ENCODE results near the gene TRANK1. TPM values are rescaled to one million over a fixed set of nuclear protein-coding genes. Genes with fewer than 3 reads are reported as not detected.
"Not testable (repeated sequence)": the region's sequence is repeated elsewhere in the genome, so short reads cannot be mapped to it uniquely, and the experiment has no call there.

TRANK1 gene
- total RNA-seq, 1 experiment from 2014 or later, result 0.58 TPM

GRCh38 chr3:36905545-36905944 is 39.3 kb downstream of the TRANK1 start:
- Histone ChIP-seq H2AFZ (ENCODE audit: low read length) (no peak overlapping the region), H3K27me3 (ENCODE audit: low read length) (no peaks in the 10 kb centered on the region), H3K36me3 (ENCODE audit: low read depth, low read length) (no peaks in the 10 kb centered on the region), H3K9me2 (replicated peaks; ENCODE audit: low read length) (no peaks in the 10 kb centered on the region), H3K4me2 (ENCODE audit: low read length) (no peak overlapping the region), H3K27ac (ENCODE audit: low read length) (no peak overlapping the region), H3K9ac (ENCODE audit: low read length) (no peak overlapping the region), H3K4me3 (ENCODE audit: low read length) (no peak overlapping the region), H3F3A (ENCODE audit: low read length, unreplicated experiment) (no peaks in the 10 kb centered on the region), H4K20me1 (ENCODE audit: low read length) (no peaks in the 10 kb centered on the region), H3K4me1 (ENCODE audit: insufficient read depth, low read length) (peaks cover 20% of the 10 kb centered on the region), H3K79me2 (ENCODE audit: low read length) (no peaks in the 10 kb centered on the region), H3K9me3 (ENCODE audit: low read length) (no peaks in the 10 kb centered on the region)
- ATAC-seq (no peak), DNase-seq (no peak)
- ChIA-PET POLR2A (ENCODE audit: unreplicated experiment) (interaction anchor here (0.5 kb wide), 1 partner anchor 471 kb away, joined by 3 read pairs; no protein-coding TSS in a partner anchor), CTCF (interaction anchor here (5.5 kb wide), 1 partner anchor 53 kb away, joined by 84 read pairs; no protein-coding TSS in a partner anchor)
- no TSS peak for BruUV-seq (replicated peaks)
- intact Hi-C loops (cut with micrococcal nuclease), result no loop called here
- no peak for TF ChIP-seq CTCF (conservative IDR thresholded peaks at IDR 0.05; ENCODE audit: low read depth, low read length)
- TF ChIP-seq EZH2 (IDR thresholded peaks at IDR 0.05; ENCODE audit: low read length, unreplicated experiment), result no peak
- no peak for TF ChIP-seq EZH2phosphoT487 (IDR thresholded peaks at IDR 0.05; ENCODE audit: borderline replicate concordance, low read length)

DNA sequence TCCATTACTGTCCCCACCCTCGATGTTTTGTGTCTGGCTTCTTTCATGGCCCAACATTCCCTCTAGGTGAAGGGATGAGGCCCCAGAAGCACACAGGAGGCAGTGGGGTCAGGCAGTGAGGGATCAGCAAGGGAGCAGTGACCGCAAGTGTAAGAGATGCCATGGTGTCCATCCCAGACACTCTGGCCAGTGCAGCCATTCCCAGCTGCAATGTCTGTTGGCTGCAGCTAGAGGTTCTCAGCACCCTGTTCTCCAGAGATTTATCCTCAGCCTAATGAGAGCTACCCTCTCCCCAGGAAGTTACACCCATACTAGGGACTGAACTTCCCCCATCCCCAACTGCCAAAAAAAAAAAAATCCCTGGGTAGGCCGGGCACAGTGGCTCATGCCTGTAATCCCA is 40.2 kb downstream of the TRANK1 start:
- H3K79me2 ChIP-seq (ENCODE audit: low read length), result no peaks in the 10 kb centered on the region
- intact Hi-C loops (cut with micrococcal nuclease), result loop anchor here (1.0 kb wide), 1 partner anchor 54 kb away; no protein-coding TSS in a partner anchor
- ATAC-seq (peak; percentile 51), DNase-seq (peak; percentile 46)
- H3K4me2 ChIP-seq (ENCODE audit: low read length), result no peak overlapping the region
- CTCF ChIA-PET, result interaction anchor here (0.7 to 5.5 kb wide), 4 partner anchors 36 to 96 kb away, joined by 4 to 84 read pairs (median 5); partner anchors contain the start of genes EPM2AIP1 and MLH1
- no peaks in the 10 kb centered on the region for H3K27me3 ChIP-seq (ENCODE audit: low read length)
- no peaks in the 10 kb centered on the region for H3K9me2 ChIP-seq (replicated peaks; ENCODE audit: low read length)
- H3K4me1 ChIP-seq (ENCODE audit: insufficient read depth, low read length), result peaks cover 15% of the 10 kb centered on the region
- POLR2A ChIA-PET (ENCODE audit: unreplicated experiment), result no interaction called here
- H3K27ac ChIP-seq (ENCODE audit: low read length), result no peak overlapping the region
- H3K9ac ChIP-seq (ENCODE audit: low read length), result no peak overlapping the region
- H2AFZ ChIP-seq (ENCODE audit: low read length), result no peak overlapping the region
- H3K9me3 ChIP-seq (ENCODE audit: low read length), result no peaks in the 10 kb centered on the region
- H3K4me3 ChIP-seq (ENCODE audit: low read length), result no peak overlapping the region
- H3K36me3 ChIP-seq (ENCODE audit: low read depth, low read length), result no peaks in the 10 kb centered on the region
- H4K20me1 ChIP-seq (ENCODE audit: low read length), result no peaks in the 10 kb centered on the region
- no peaks in the 10 kb centered on the region for H3F3A ChIP-seq (ENCODE audit: low read length, unreplicated experiment)
- TF ChIP-seq EZH2phosphoT487 (IDR thresholded peaks at IDR 0.05; ENCODE audit: borderline replicate concordance, low read length), result no peak
- TF ChIP-seq CTCF (conservative IDR thresholded peaks at IDR 0.05; ENCODE audit: low read depth, low read length), result peak; percentile 59
- no peak for TF ChIP-seq EZH2 (IDR thresholded peaks at IDR 0.05; ENCODE audit: low read length, unreplicated experiment)
- BruUV-seq (replicated peaks), result no TSS peak

DNA sequence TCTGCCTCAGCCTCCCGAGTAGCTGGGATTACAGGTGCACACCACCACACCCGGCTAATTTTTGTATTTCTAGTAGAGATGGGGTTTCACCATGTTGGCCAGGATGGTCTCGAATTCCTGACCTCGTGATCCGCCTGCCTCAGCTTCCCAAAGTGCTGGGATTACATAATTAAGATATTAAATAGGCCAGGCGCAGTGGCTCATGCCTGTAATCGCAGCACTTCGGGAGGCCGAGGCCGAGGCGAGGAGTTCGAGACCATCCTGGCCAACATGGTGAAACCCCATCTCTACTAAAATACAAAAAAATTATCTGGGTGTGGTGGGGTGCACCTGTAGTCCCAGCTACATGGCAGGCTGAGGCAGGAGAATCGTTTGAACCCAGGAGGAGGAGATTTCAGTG is 40.8 kb downstream of the TRANK1 start:
- H3K9me2 ChIP-seq (replicated peaks; ENCODE audit: low read length); H3F3A ChIP-seq (ENCODE audit: low read length, unreplicated experiment); H3K79me2 ChIP-seq (ENCODE audit: low read length); H3K9me3 ChIP-seq (ENCODE audit: low read length); POLR2A ChIA-PET (ENCODE audit: unreplicated experiment); BruUV-seq (replicated peaks); ATAC-seq; H2AFZ ChIP-seq (ENCODE audit: low read length); H3K27ac ChIP-seq (ENCODE audit: low read length); H3K4me3 ChIP-seq (ENCODE audit: low read length); H3K9ac ChIP-seq (ENCODE audit: low read length); H4K20me1 ChIP-seq (ENCODE audit: low read length); DNase-seq; H3K27me3 ChIP-seq (ENCODE audit: low read length); H3K36me3 ChIP-seq (ENCODE audit: low read depth, low read length); H3K4me1 ChIP-seq (ENCODE audit: insufficient read depth, low read length); H3K4me2 ChIP-seq (ENCODE audit: low read length): not testable (repeated sequence)
- intact Hi-C loops (cut with micrococcal nuclease), result loop anchor here (1.0 kb wide), 1 partner anchor 54 kb away; no protein-coding TSS in a partner anchor
- CTCF ChIA-PET, result interaction anchor here (0.7 to 5.5 kb wide), 4 partner anchors 35 to 96 kb away, joined by 4 to 84 read pairs (median 5); partner anchors contain the start of genes EPM2AIP1 and MLH1
